Mesendoderm (in vitro differentiated cells): ENCODE results near the gene ARL15. TPM values are rescaled to one million over a fixed set of nuclear protein-coding genes. Genes with fewer than 3 reads are reported as not detected.
"Not testable (repeated sequence)": the region's sequence is repeated elsewhere in the genome, so short reads cannot be mapped to it uniquely, and the experiment has no call there.

Experiments used
- DNase-seq: peaks from one replicate; pipeline ENCODE4 v3.0.0; 2013
- H2AK5ac ChIP-seq: 2 replicates; pipeline ENCODE4 v1.6.1; 2013; ENCODE audit warnings: low read length, inconsistent platforms
- H2BK120ac ChIP-seq: 2 replicates; pipeline ENCODE4 v1.6.1; 2013; ENCODE audit warnings: low read depth, mild to moderate bottlenecking, low read length, moderate library complexity, mixed read lengths
- H2BK15ac ChIP-seq: replicated peaks from 2 replicates; pipeline ENCODE4 v1.6.1; 2013; ENCODE audit warnings: low read depth, mild to moderate bottlenecking, moderate library complexity
- H2BK5ac ChIP-seq: 2 replicates; pipeline ENCODE4 v1.6.1; 2013; ENCODE audit warnings: low read length, inconsistent platforms
- H3K18ac ChIP-seq: 2 replicates; pipeline ENCODE4 v1.6.1; 2013; ENCODE audit warnings: mild to moderate bottlenecking, low read length, mixed read lengths
- H3K23ac ChIP-seq: one replicate; pipeline ENCODE4 v1.6.1; 2013; ENCODE audit warnings: low read length
- H3K27ac ChIP-seq: 2 replicates; pipeline ENCODE4 v1.5.1; 2013; ENCODE audit warnings: low read depth, mild to moderate bottlenecking, inconsistent platforms, low read length, moderate library complexity
- H3K27me3 ChIP-seq: 2 replicates; pipeline ENCODE4 v1.6.1; 2013; ENCODE audit warnings: low read length, control low read depth, mild to moderate bottlenecking, inconsistent platforms; ENCODE audit not compliant: insufficient read depth, poor library complexity
- H3K36me3 ChIP-seq: 2 replicates; pipeline ENCODE4 v1.6.1; 2013; ENCODE audit warnings: low read length, inconsistent platforms; ENCODE audit not compliant: control insufficient read depth, insufficient read depth
- H3K4ac ChIP-seq: one replicate; pipeline ENCODE4 v1.6.1; 2013; ENCODE audit warnings: low read depth, mild to moderate bottlenecking, low read length, moderate library complexity
- H3K4me1 ChIP-seq: 2 replicates; pipeline ENCODE4 v1.6.1; 2013; ENCODE audit warnings: low read depth, low read length, inconsistent platforms; ENCODE audit not compliant: control insufficient read depth
- H3K4me2 ChIP-seq: 2 replicates; pipeline ENCODE4 v1.6.1; 2013; ENCODE audit warnings: low read length
- H3K4me3 ChIP-seq: 2 replicates; pipeline ENCODE4 v1.5.1; 2013; ENCODE audit warnings: mild to moderate bottlenecking, low read length
- H3K56ac ChIP-seq: one replicate; pipeline ENCODE4 v1.6.1; 2013; ENCODE audit warnings: low read length
- H3K79me1 ChIP-seq: 2 replicates; pipeline ENCODE4 v1.6.1; 2013; ENCODE audit warnings: low read length, inconsistent platforms
- H3K79me2 ChIP-seq: 2 replicates; pipeline ENCODE4 v1.6.1; 2013; ENCODE audit warnings: mild to moderate bottlenecking, low read length; ENCODE audit not compliant: control insufficient read depth, insufficient read depth
- H3K9ac ChIP-seq: 2 replicates; pipeline ENCODE4 v1.6.1; 2013; ENCODE audit warnings: low read length, inconsistent platforms
- H4K5ac ChIP-seq: one replicate; pipeline ENCODE4 v1.6.1; 2013; ENCODE audit warnings: low read length
- H4K8ac ChIP-seq: one replicate; pipeline ENCODE4 v1.6.1; 2013; ENCODE audit warnings: low read depth, mild to moderate bottlenecking, control low read depth, low read length, moderate library complexity
- WGBS: extraction: QIAGEN DNeasy Blood & Tissue Kit; methylation state at CpG from one replicate; pipeline ENCODE4 v1.1.7; 2013; ENCODE audit warnings: low lambda C conversion rate, missing lambda C conversion rate; ENCODE audit not compliant: insufficient coverage; ENCODE audit errors: extremely low coverage; 5-methylcytosine and 5-hydroxymethylcytosine counted together
- small RNA-seq: library from polyadenylated mRNA; stranded (forward); fragments of <200 nt; extraction: miRNeasy Mini kit (QIAGEN cat#:217004); gene quantifications from one replicate; pipeline ENCODE3, GENCODE V24; 2013; ENCODE audit not compliant: insufficient read depth

The ARL15 gene

GRCh38 chr5:53836851-53837430 is 473.4 kb downstream of the ARL15 start:
- H2AK5ac ChIP-seq, H2BK120ac ChIP-seq, H4K8ac ChIP-seq, H3K79me1 ChIP-seq, H2BK15ac ChIP-seq, H3K9ac ChIP-seq, H3K23ac ChIP-seq, H3K79me2 ChIP-seq, H3K4me2 ChIP-seq, H3K36me3 ChIP-seq, H3K4me3 ChIP-seq, DNase-seq, H3K18ac ChIP-seq, H3K27ac ChIP-seq, H4K5ac ChIP-seq, H3K27me3 ChIP-seq, H3K4me1 ChIP-seq, H3K56ac ChIP-seq, H2BK5ac ChIP-seq, H3K4ac ChIP-seq: not testable (repeated sequence)
- WGBS = no CpG with 5 or more reads among the region's 19 CpGs

GRCh38 chr5:53834500-53834899 is 475.9 kb downstream of the ARL15 start:
- no peak overlapping the region for H4K5ac ChIP-seq
- H2BK15ac ChIP-seq = no peak overlapping the region
- no peak overlapping the region for H2AK5ac ChIP-seq
- no peak overlapping the region for H3K9ac ChIP-seq
- H3K23ac ChIP-seq = no peak overlapping the region
- no peak overlapping the region for H2BK5ac ChIP-seq
- H3K27ac ChIP-seq = no peak overlapping the region
- no peaks in the 10 kb centered on the region for H3K27me3 ChIP-seq
- H3K56ac ChIP-seq = no peak overlapping the region
- H3K79me1 ChIP-seq = no peaks in the 10 kb centered on the region
- no peak overlapping the region for H3K4me3 ChIP-seq
- no CpG with 5 or more reads among the region's 4 CpGs for WGBS
- no peak for DNase-seq
- no peaks in the 10 kb centered on the region for H3K36me3 ChIP-seq
- no peak overlapping the region for H3K4me2 ChIP-seq
- no peak overlapping the region for H3K4ac ChIP-seq
- no peaks in the 10 kb centered on the region for H3K79me2 ChIP-seq
- no peak overlapping the region for H4K8ac ChIP-seq
- no peak overlapping the region for H3K18ac ChIP-seq
- no peak overlapping the region for H2BK120ac ChIP-seq
- no peaks in the 10 kb centered on the region for H3K4me1 ChIP-seq

Small RNA genes within 50 kb of the gene (small RNA-seq; reads per million reads assigned to genes)
- not detected for gene AC008873.1
- gene MIR4459 = not detected
- 1.3 reads per million for gene MIR581
- gene RNU6-272P = not detected
